ENCODE results near the gene WWOX.
A peak's percentile ranks its signal among the peaks of the same experiment; 100 is the strongest.

The WWOX gene

DNA sequence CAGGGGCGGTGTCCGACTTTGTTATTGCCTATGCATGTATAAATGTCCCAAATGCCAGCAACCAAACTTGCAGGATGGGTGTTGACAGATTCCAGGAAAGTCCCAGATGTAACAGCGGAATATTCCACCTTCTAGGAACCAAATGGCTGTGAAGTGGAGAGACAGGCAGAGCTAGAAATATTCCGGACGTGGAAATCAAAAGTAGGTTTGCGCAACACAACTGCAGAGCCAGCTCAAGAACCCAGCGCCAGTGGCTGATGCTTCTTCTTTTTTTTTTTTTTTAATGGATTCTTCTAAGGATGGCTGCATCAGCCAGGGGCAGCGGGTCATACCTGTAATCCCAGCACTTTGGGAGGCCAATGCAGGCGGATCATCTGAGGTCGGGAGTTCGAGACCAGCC, 899.4 kb downstream of the WWOX start:
- no peak for DNase-seq (ENCODE audit: low spot score)

DNA sequence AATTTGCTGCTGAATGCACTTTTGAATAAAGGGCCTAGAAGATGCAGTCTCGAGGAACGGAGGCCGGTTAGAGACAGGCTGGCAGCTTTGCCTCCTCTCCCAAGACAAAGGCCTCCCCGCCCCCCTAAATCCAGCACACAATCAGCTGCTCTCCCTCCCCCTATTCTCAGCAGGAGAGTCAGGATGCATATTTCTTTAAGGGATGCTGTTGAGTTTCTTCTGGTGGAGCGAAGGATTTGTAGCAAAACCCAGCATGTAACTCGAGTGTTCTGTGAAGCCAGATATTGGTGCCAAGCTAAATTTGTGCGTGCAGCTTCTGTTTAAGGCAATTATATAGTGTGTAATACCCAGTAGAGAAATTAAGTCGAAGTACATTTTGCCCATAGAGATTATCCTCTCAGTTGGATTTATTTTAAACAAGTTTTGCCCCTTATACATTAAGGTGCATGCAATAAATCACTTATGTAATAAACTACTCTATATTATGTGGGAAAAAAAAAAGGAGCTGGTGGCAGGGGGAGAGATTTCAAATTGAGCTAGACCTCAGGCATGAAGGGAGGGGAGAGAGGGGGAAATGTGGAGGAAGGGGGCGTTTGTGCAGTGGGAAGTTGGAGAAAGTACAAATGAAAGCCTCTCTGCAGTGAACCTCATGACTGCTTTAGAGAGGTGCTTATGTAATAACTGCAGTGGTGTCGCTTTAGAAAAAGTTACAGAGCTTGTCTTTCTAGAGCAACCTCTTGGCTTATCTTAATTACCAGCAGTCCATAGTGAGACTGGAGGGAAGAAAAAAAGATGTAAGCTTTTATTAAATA, 901.9 kb downstream of the WWOX start:
- DNase-seq (ENCODE audit: low spot score), result peak; percentile 75

DNA sequence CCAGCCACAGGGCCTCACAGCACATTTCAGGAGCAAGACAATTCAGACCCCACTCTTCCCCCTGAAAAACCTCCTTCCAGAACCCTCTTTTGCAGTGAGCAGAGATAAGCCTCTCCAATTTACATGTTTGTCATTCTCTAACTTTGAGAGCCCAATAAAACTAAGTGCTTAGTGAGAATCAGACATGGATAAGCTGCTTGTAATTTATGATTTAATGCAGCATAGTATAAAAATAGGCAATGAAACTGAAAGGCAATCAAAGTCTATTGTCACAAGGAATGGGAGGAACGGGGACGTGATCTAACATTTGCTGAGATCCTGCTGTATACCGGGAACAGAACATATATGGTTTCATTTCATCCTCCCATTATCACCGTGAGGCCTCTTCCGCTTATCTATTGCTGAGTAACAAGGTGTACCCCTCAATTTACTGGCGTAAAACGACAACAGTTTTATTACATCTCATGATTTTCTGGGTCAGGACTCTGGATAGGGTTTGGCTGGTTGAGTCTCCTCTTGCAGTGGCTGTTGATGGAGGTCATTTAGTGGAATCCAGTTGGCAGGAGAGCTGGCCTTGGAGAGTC, 903.7 kb downstream of the WWOX start:
- DNase-seq (ENCODE audit: low spot score), result no peak

GRCh38 chr16:79004309-79004708, 904.9 kb downstream of the WWOX start:
- DNase-seq (ENCODE audit: low spot score), result no peak

DNA sequence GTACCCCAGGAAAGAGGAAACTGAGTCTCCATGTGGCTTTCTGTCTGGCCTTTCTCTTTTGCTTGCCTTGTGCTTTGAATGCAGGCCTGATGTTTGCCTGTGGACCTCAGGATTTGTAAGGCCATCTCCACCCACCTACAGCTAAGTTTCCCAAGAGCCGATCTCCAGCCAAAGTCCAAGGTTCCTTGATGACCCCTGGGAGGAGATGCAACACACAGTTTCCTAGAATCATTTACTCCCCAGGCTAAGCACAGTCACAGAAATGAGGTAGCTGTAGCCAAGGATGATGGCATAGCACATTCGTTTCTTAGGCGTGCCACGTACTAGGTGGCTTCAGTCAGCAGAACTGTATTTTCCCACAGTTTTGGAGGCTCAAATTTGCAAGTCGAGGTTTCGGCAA, 905.6 kb downstream of the WWOX start:
- DNase-seq (ENCODE audit: low spot score), result no peak

DNA sequence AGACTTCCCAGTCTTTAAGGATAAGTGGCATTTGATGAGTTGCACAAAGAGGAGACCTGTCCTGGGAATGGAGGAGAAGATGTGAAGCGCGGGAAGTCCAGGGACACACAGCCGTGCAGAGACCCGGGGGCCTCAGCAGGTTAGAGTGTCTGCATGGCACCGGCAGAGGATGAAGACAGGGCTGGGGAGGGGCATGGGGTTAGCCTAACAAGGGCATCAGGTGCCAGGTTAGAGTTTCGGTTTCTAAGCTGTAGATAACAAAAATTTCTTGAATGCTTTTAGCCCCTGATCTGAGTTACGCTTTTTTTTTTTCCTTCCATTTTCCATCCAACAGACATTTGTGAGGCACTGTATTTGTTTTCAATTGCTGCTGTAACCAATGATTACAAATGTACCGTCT, 906.8 kb downstream of the WWOX start:
- no peak for DNase-seq (ENCODE audit: low spot score)

DNA sequence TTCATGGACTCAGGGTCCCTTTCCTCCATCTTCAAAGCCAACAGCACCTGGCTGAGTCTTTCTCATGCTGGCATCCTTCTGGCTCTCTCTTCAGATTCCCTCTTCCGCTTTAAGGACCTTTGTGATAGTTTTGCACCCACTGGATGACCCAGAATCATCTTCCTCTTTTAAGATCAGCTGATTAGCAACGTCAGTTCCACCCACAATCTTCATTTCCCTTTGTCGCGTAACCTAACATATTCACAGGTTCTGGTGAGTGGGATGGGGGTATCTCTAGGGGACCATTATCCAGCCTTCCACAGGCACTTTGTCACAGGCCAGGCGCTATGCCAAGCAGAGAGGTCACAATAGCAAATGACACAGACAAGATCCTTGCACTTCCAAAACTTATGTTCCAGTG, 907.3 kb downstream of the WWOX start:
- no peak for DNase-seq (ENCODE audit: low spot score)

- no peak for DNase-seq (ENCODE audit: low spot score)
These were observed 908.2 kb downstream of the WWOX start for GRCh38 chr16:79007614-79008013.

- DNase-seq (ENCODE audit: low spot score), result no peak
These were observed 908.8 kb downstream of the WWOX start for GRCh38 chr16:79008036-79008868.

DNA sequence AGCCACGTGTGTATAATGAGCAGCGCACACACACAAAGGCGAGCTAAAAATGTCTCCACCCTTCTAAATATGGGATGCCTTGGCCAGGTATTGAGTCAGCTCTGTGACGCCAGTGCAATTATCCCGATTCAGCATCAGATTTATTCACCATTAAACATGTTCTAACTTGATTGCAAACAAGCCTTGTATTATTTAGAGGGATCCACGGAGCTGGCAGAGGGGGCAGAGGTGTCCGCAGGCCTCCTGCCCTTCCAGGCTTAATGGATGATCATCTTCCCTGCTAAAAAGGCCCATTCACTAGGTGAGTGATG, 909.4 kb downstream of the WWOX start:
- DNase-seq (ENCODE audit: low spot score), result no peak

- DNase-seq (ENCODE audit: low spot score), result no peak
These were observed 910.4 kb downstream of the WWOX start for GRCh38 chr16:79009896-79010295.

GRCh38 chr16:79011282-79011681, 911.8 kb downstream of the WWOX start:
- no peak for DNase-seq (ENCODE audit: low spot score)

GRCh38 chr16:79012671-79013434, 913.4 kb downstream of the WWOX start:
- DNase-seq (ENCODE audit: low spot score), result no peak

GRCh38 chr16:79013930-79014660, 914.6 kb downstream of the WWOX start:
- DNase-seq (ENCODE audit: low spot score), result no peak

GRCh38 chr16:79018650-79019429, 919.4 kb downstream of the WWOX start:
- DNase-seq (ENCODE audit: low spot score), result no peak

DNA sequence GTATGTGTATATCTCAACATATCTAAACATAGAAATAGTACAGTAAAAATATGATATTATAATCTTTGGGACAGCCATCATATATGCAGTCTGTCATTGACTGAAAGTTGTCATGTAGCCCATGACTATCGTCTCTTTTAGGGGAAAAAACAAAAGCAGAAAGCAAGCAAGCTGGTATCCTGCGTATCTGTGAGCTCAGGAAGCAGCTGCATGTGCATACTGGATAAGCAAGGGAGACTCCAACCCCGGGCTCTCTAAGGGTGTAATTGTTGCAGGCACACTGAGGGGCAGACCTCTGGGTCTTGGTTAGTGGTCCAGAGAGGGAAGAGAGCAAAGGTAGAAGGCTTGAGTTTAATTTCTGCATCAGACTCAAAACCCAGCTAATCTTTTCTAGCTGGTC, 920.0 kb downstream of the WWOX start:
- no peak for DNase-seq (ENCODE audit: low spot score)

DNA sequence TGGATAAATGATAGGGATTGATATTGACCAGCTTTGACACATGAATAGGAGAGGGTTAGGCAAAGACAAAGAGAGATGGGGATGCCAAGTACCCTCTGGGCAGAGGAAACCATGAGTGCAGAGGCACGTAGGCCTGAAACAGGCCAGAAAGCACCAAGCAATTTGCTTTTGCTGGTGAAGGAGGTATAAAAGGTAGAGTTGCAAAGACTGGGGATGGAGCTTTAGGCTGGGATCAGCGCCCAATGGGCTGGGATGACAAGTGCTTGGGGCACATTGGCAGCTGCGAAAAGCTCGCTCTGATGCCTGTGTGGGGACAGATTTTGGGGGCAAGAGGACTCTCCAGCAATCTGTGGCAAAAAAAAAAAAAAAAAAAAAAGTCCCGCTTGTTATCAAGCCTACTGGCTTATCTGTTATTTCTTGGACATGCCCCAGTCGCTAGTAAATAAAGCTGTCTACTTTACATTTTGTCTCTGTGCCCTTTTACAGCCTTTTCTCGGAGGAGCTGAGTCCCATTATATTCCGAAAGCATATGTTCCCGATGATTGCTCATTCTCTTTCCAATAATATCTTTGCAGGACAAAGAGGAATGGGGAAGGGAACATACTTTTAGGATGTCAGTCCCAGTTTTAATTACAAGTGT, 922.7 kb downstream of the WWOX start:
- DNase-seq (ENCODE audit: low spot score), result no peak

GRCh38 chr16:79026117-79026516, 926.7 kb downstream of the WWOX start:
- no peak for DNase-seq (ENCODE audit: low spot score)

- DNase-seq (ENCODE audit: low spot score), result no peak
These were observed 937.1 kb downstream of the WWOX start for GRCh38 chr16:79036541-79036940.
